Kidney (tissue), 14 donors: ENCODE data around the gene IFFO2. TPM values are rescaled to one million over a fixed set of nuclear protein-coding genes. Genes with fewer than 3 reads are reported as not detected.

Experiments used
- DNase-seq, 5 donors: peaks; one replicate each; pipeline ENCODE4 v3.0.0-alpha.2; 2013 to 2020
- FAIRE-seq: peaks from 2 replicates; lab custom pipeline; 2012; peaks lifted over from hg19 to GRCh38; lab: Jason Lieb, UNC
- H3K27ac ChIP-seq, 2 donors: one replicate each; pipeline ENCODE4 v1.7.0; 2013; ENCODE audit warnings: low read depth in 2 of 2, low read length in 2 of 2, inconsistent platforms in 1 of 2
- H3K27me3 ChIP-seq: one replicate; pipeline ENCODE4 v1.7.1; 2013; ENCODE audit warnings: low read length, inconsistent platforms; ENCODE audit not compliant: control insufficient read depth, insufficient read depth
- H3K36me3 ChIP-seq, 3 donors: one replicate each; pipeline versions ENCODE4 v1.7.0 to v1.7.1; 2013; ENCODE audit warnings: low read length in 3 of 3, control low read depth in 1 of 3, inconsistent platforms in 1 of 3; ENCODE audit not compliant: insufficient read depth in 3 of 3, control insufficient read depth in 2 of 3
- H3K4me1 ChIP-seq, 3 donors: one replicate each; pipeline versions ENCODE4 v1.7.0 to v1.7.1; 2013; ENCODE audit warnings: low read length in 3 of 3, inconsistent platforms in 1 of 3, low read depth in 1 of 3; ENCODE audit not compliant: control insufficient read depth in 2 of 3, insufficient read depth in 2 of 3
- H3K4me3 ChIP-seq, 3 donors: one replicate each; pipeline versions ENCODE4 v1.7.0 to v1.8.1; 2013; ENCODE audit warnings: low read length in 3 of 3, control low read depth in 1 of 3, inconsistent platforms in 1 of 3
- H3K9ac ChIP-seq, 3 donors: one replicate each; pipeline versions ENCODE4 v1.7.0 to v1.7.1; 2013; ENCODE audit warnings: low read length in 3 of 3, control low read depth in 1 of 3, inconsistent platforms in 1 of 3
- H3K9me3 ChIP-seq, 3 donors: one replicate each; pipeline versions ENCODE4 v1.7.0 to v1.7.1; 2013; ENCODE audit warnings: low read length in 3 of 3, control low read depth in 1 of 3, inconsistent platforms in 1 of 3; ENCODE audit not compliant: control insufficient read depth in 2 of 3, insufficient read depth in 1 of 3
- intact Hi-C: fragments of 100-400 bp; cut with DNase I; formaldehyde crosslinking; loops from one replicate; pipeline ENCODE4 v1.11.1; 2022
- polyA plus RNA-seq: library from polyadenylated mRNA; stranded (reverse); fragments of 350-450 nt; fragmentation: Illumina TruSeq; extraction: RNeasy Lipid Tissue Mini Kit (QIAGEN cat#74804); gene quantifications from one replicate; pipeline ENCODE4 v1.2.3, GENCODE V29; 2014; ENCODE audit warnings: low read depth, low replicate concordance; ENCODE audit not compliant: insufficient read depth
- total RNA-seq: library from RNA; stranded (reverse); fragmentation: NEBNext Ultra II Directional; extraction: Animal tissue kit (Norgen Biotek cat#: 25700); gene quantifications from one replicate; pipeline ENCODE4 v1.2.1, GENCODE V29; 2021
- TF ChIP-seq, protein P1 (sequence below): IDR thresholded peaks from 3 replicates; pipeline ENCODE4 v1.5.1; 2012; ENCODE audit warnings: mild to moderate bottlenecking, moderate library complexity, borderline replicate concordance; ENCODE audit not compliant: insufficient read depth; ENCODE audit errors: extremely low read depth
- donor health status: control.
- donor health status: control.
- donor health status: control.
- donor health status: control.
- donor health status: control.
- donor health status: DM: yes; HTN: yes; CAD: no.
- donor health status: Normal renal cell carcinoma (clear cell type).

The IFFO2 gene
- total and polyA plus RNA-seq, 2 donors from 2014 or later, result 7.5 to 23.1 TPM

DNA sequence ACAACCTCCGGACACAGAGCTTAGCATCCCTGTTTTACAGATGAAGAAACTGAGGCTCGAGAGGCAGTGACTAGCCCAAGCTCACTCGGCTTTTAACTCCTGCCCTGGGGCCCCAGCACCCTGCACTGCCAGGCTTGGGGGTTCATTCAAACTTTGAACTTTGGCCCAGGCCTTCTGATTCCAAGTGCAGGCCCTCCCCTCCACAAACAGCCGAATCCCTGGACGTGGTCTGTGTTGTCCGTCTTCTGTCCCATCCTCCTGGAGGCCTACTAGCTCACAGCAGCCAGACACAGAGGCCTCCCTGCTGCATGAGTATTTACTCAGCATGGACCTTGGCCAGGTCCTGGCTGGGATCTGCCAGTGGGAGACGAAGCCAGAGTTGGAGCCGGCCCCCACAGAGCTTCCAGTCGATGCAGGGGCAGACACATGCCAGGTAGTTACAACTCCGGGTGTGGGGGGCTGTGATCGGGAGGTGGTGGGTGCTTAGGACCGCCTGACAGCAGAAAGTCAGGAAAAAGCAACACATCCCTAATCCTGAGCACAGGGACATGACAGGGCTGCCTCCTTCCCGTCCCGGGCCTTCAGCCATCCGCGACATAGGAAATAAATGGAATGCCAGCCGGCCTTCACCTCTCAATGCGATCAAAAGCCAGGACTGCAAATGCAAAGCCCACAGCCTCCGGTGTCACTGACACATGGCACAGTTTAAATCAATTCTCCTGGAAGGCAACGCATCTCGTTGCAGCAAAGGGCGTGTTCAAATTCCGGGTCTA, 7.4 kb downstream of the IFFO2 start:
- peak overlapping the region in 1 of 3 donors; percentile 42 for H3K9ac ChIP-seq
- FAIRE-seq (no peak), DNase-seq (peak in 3 of 5 donors; percentile 55 to 75 (median 61))
- no peaks in the 10 kb centered on the region for H3K27me3 ChIP-seq
- peak overlapping the region; percentile 88 to 92 for H3K27ac ChIP-seq
- H3K9me3 ChIP-seq, result no peaks in the 10 kb centered on the region
- H3K4me1 ChIP-seq, result peaks cover 8 to 62% (median 49%) of the 10 kb centered on the region in 3 donors
- no peaks in the 10 kb centered on the region for H3K36me3 ChIP-seq
- H3K4me3 ChIP-seq, result peak overlapping the region in 2 of 3 donors; percentile 20 to 22
- intact Hi-C loops, result no loop called here
- TF ChIP-seq, protein P1, sequence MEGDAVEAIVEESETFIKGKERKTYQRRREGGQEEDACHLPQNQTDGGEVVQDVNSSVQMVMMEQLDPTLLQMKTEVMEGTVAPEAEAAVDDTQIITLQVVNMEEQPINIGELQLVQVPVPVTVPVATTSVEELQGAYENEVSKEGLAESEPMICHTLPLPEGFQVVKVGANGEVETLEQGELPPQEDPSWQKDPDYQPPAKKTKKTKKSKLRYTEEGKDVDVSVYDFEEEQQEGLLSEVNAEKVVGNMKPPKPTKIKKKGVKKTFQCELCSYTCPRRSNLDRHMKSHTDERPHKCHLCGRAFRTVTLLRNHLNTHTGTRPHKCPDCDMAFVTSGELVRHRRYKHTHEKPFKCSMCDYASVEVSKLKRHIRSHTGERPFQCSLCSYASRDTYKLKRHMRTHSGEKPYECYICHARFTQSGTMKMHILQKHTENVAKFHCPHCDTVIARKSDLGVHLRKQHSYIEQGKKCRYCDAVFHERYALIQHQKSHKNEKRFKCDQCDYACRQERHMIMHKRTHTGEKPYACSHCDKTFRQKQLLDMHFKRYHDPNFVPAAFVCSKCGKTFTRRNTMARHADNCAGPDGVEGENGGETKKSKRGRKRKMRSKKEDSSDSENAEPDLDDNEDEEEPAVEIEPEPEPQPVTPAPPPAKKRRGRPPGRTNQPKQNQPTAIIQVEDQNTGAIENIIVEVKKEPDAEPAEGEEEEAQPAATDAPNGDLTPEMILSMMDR, result no peak

DNA sequence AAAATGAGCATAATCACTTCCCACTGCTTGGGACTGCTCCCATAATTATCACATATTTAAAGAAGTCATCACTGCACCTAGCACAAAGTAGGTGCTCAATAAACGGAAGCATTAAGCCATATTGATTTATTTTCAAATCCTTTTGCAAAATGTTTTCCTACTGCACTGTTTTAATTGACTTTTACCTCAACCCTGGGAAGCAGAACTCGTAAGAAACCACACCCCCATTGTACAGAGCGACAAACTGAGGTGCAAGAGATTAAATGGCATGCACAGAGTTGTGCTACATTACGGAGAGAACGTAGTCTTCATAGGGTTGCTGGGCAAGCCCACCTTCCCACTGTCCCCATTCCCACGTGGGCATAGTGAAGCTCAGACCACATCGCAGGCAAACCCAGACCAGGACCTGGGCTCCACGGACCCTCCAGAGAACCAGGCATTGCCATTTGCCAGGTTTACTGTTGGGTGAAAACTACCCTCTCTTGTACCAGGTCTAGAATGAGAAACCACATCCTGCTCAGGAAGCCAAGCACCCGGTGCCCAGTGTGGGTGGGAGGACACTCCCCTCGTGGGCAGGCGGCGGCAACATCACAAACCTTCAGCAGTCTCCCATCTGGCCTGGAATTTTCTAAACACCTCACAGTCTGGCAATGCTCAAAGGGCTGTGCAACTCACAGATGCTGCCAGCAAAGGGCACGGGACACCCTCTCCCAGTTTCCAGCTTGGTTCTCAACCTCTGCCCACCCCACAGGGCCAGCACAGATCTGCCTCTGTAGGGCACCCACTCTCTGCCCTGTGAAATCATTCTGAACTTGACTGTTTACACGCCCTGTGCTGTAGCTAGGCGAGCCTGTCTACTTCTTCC, 8.2 kb downstream of the IFFO2 start:
- DNase-seq, result peak in 1 of 5 donors; percentile 61
- no peak for FAIRE-seq
- TF ChIP-seq, protein P1, result no peak
- Histone ChIP-seq H3K9ac (no peak overlapping the region), H3K4me1 (peaks cover 8 to 56% (median 49%) of the 10 kb centered on the region in 3 donors), H3K27ac (peak overlapping the region in 1 of 2 donors; percentile 88), H3K9me3 (no peaks in the 10 kb centered on the region), H3K4me3 (no peak overlapping the region), H3K36me3 (no peaks in the 10 kb centered on the region), H3K27me3 (no peaks in the 10 kb centered on the region)
- intact Hi-C loops, result no loop called here

DNA sequence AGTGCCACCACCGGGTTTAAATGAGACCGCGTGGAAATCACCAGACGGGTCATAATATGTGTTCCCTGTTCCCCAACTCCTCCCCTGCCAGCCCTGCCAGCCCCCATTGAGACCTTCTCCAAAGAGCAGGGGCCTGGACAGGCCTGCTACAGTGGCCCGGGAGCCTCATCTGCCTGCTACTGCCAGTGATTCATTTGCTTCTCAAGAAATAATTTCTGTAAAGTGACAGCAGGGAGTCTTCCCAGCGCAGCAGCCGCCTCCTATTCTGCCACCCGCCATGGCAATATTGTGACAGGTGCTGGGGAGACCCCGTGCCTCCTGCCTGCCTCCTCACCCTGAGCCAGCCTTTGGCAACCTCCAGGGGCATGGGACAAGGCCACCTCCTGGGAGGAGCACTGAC, 8.9 kb downstream of the IFFO2 start:
- peak in 1 of 5 donors; percentile 46 for DNase-seq
- H3K27me3 ChIP-seq, result no peaks in the 10 kb centered on the region
- H3K9me3 ChIP-seq, result no peaks in the 10 kb centered on the region
- intact Hi-C loops, result no loop called here
- H3K4me3 ChIP-seq, result no peak overlapping the region
- H3K27ac ChIP-seq, result peak overlapping the region in 1 of 2 donors; percentile 5
- peaks cover 8 to 56% (median 49%) of the 10 kb centered on the region in 3 donors for H3K4me1 ChIP-seq
- H3K36me3 ChIP-seq, result no peaks in the 10 kb centered on the region
- no peak for FAIRE-seq
- no peak overlapping the region for H3K9ac ChIP-seq
- TF ChIP-seq, protein P1, result no peak
